Ovary (tissue), 3 donors: ENCODE data around the gene KRTAP5-8.
"Not testable (repeated sequence)": the region's sequence is repeated elsewhere in the genome, so short reads cannot be mapped to it uniquely, and the experiment has no call there.

ENCODE experiments used
- POLR2A ChIP-seq: fragments of 450-650 bp; IDR thresholded peaks from one replicate; pipeline ENCODE4 v1.6.1; 2017; ENCODE audit warnings: antibody characterized with exemption, mild to moderate bottlenecking, moderate library complexity
- TF ChIP-seq, protein P1 (sequence below), 3 donors: fragments of 450-650 bp in 2 of 3; fragments of 200-600 bp in 1 of 3; IDR thresholded peaks; one replicate each; pipeline versions ENCODE4 v1.5.1 to v1.8.0; 2016 to 2022; ENCODE audit warnings: antibody characterized with exemption in 3 of 3, mild to moderate bottlenecking in 1 of 3
- donor health status: DM: no; HTN: no; CAD: no.

DNA sequence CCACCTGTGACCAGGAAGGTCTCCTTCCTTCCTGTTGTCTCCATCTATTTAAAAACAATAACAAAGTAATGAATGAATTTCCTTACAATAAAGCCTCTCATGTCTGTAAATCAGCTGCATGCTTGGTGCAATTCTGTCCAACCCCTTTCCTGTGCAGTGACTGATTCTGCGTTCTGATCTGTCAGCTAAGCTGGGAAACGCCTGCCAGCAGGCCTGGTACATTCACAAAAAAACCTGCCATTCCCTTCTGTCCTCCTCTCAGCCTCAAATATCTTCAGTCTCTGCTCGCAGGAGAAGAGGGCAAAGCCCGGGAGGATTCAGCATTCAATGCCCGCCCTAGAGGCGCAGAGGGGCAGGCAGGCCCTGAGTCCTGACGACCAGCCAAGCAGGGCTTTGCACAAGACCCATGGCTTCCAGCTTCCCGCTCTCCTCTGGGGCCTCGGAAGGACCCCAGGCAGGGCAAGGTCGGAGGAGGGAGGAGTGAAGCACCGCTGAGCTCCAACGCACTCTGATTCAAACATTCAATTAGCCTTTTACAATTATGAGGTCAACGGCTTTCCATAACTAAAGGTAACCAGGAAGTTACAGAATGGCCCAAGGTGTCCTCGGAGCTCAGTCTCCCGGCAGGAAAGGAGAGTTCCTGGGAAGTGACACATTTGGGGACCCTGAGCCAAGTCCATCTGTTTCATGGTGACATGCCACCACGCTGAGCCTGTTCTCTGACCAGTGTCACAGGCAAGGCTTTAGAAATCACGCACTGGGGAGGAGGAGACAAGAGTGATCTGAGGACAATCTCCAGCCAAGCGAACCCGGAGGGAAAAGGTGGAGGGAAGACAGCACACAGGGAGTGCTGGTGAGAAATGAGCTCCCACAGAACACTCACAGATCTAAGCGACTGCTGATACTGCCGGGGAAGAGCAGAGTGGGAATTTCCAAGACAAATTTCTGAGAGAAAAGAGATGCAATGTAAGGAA lies 29.1 kb downstream of the KRTAP5-8 start:
- TF ChIP-seq, protein P1, sequence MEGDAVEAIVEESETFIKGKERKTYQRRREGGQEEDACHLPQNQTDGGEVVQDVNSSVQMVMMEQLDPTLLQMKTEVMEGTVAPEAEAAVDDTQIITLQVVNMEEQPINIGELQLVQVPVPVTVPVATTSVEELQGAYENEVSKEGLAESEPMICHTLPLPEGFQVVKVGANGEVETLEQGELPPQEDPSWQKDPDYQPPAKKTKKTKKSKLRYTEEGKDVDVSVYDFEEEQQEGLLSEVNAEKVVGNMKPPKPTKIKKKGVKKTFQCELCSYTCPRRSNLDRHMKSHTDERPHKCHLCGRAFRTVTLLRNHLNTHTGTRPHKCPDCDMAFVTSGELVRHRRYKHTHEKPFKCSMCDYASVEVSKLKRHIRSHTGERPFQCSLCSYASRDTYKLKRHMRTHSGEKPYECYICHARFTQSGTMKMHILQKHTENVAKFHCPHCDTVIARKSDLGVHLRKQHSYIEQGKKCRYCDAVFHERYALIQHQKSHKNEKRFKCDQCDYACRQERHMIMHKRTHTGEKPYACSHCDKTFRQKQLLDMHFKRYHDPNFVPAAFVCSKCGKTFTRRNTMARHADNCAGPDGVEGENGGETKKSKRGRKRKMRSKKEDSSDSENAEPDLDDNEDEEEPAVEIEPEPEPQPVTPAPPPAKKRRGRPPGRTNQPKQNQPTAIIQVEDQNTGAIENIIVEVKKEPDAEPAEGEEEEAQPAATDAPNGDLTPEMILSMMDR (IDR thresholded peaks at IDR 0.05): not testable (repeated sequence)
- not testable (repeated sequence) for TF ChIP-seq POLR2A
